HG03095 (cell line): Measurements from ENCODE around the gene PCLAF.
"Not testable (repeated sequence)": the region's sequence is repeated elsewhere in the genome, so short reads cannot be mapped to it uniquely, and the experiment has no call there.

Experiments
- ATAC-seq: cut with Tn5 transposase; IDR thresholded peaks from one replicate; pipeline ENCODE4 v1.9.1; 2021; ENCODE audit warnings: moderate library complexity; ENCODE audit not compliant: unreplicated experiment

Gene PCLAF

GRCh38 chr15:64326458-64326857 lies 54.8 kb downstream of the PCLAF start:
- ATAC-seq: not testable (repeated sequence)

GRCh38 chr15:64324165-64324877 lies 56.9 kb downstream of the PCLAF start:
- ATAC-seq: no peak

- no peak for ATAC-seq
Measured at GRCh38 chr15:64315216-64315615, 66.0 kb downstream of the PCLAF start.

- no peak for ATAC-seq
Measured at GRCh38 chr15:64314456-64314855, 66.8 kb downstream of the PCLAF start.
